ENCODE results near the gene FBXO5.

- TF ChIP-seq CTCF (optimal IDR thresholded peaks at IDR 0.05 in 1 of 3, IDR thresholded peaks at IDR 0.05 in 1 of 3, conservative IDR thresholded peaks at IDR 0.05 in 1 of 3; ENCODE audit: extremely low read depth in 1 of 3, insufficient read depth in 2 of 3, low read length in 3 of 3) (no peak), EZH2 (IDR thresholded peaks at IDR 0.05; ENCODE audit: low read length) (no peak)
Measured at GRCh38 chr6:153015094-153015640, 32.3 kb upstream of the FBXO5 start.
